CD8-positive, alpha-beta memory T cell (primary cell): ENCODE measurements around the gene LPP. TPM values are rescaled to one million over a fixed set of nuclear protein-coding genes. Genes with fewer than 3 reads are reported as not detected.

Source experiments
- CTCF ChIA-PET: fragments of 350-600 bp; sonication (Branson Sonifier 250); formaldehyde crosslinking; loops from one replicate; lab custom pipeline; 2021; ENCODE audit warnings: antibody characterized with exemption; lab: Charles Lee
- POLR2A ChIA-PET: fragments of 350-600 bp; sonication (Branson Sonifier 250); formaldehyde crosslinking; loops from one replicate; lab custom pipeline; 2021; ENCODE audit warnings: antibody characterized with exemption; lab: Charles Lee
- DNase-seq, 5 donors: peaks; one replicate each; pipeline versions ENCODE4 v3.0.0 to v3.0.0-alpha.2; 2020 to 2022; ENCODE audit warnings: mixed read lengths in 1 of 5
- H3K27ac ChIP-seq: one replicate; pipeline ENCODE4 v1.7.0; 2013; ENCODE audit warnings: low read depth, mild to moderate bottlenecking, low read length, moderate library complexity
- H3K27me3 ChIP-seq: 2 replicates; pipeline ENCODE4 v1.7.0; 2013; ENCODE audit warnings: low read length, mild to moderate bottlenecking; ENCODE audit not compliant: insufficient read depth, poor library complexity, severe bottlenecking
- H3K36me3 ChIP-seq: 2 replicates; pipeline ENCODE4 v1.7.0; 2013; ENCODE audit warnings: mild to moderate bottlenecking, low read length, moderate library complexity; ENCODE audit not compliant: insufficient read depth
- H3K4me1 ChIP-seq: 2 replicates; pipeline ENCODE4 v1.7.0; 2013; ENCODE audit warnings: mild to moderate bottlenecking, low read length, moderate library complexity; ENCODE audit not compliant: insufficient read depth
- H3K4me3 ChIP-seq: 2 replicates; pipeline ENCODE4 v1.7.0; 2013; ENCODE audit warnings: mild to moderate bottlenecking, low read length
- H3K9me3 ChIP-seq: 2 replicates; pipeline ENCODE4 v1.7.0; 2013; ENCODE audit warnings: mild to moderate bottlenecking, low read length
- H3K27ac Mint-ChIP-seq, 8 donors: one replicate each; pipeline ENCODE4 v1.8.0; 2020 to 2021; ENCODE audit warnings: mixed read lengths in 8 of 8, mild to moderate bottlenecking in 6 of 8, inconsistent platforms in 3 of 8, moderate library complexity in 3 of 8
- H3K27me3 Mint-ChIP-seq, 2 donors: one replicate each; pipeline ENCODE4 v1.8.0; 2020 to 2021; ENCODE audit warnings: mixed read lengths in 2 of 2, mild to moderate bottlenecking in 1 of 2, moderate library complexity in 1 of 2
- H3K36me3 Mint-ChIP-seq, 3 donors: one replicate each; pipeline ENCODE4 v1.8.0; 2020 to 2021; ENCODE audit warnings: mixed read lengths in 3 of 3, inconsistent platforms in 1 of 3, mild to moderate bottlenecking in 1 of 3
- H3K4me1 Mint-ChIP-seq, 3 donors: one replicate each; pipeline ENCODE4 v1.8.0; 2020 to 2021; ENCODE audit warnings: mixed read lengths in 3 of 3, inconsistent platforms in 1 of 3, mild to moderate bottlenecking in 1 of 3
- H3K4me3 Mint-ChIP-seq, 7 donors: one replicate each; pipeline ENCODE4 v1.8.0; 2020 to 2021; ENCODE audit warnings: mixed read lengths in 7 of 7, mild to moderate bottlenecking in 6 of 7, moderate library complexity in 4 of 7, inconsistent platforms in 2 of 7
- H3K9me3 Mint-ChIP-seq, 5 donors: one replicate each; pipeline ENCODE4 v1.8.0; 2020 to 2022; ENCODE audit warnings: mixed read lengths in 5 of 5, mild to moderate bottlenecking in 3 of 5, moderate library complexity in 2 of 5, inconsistent platforms in 1 of 5
- polyA plus RNA-seq: library from polyadenylated mRNA; unstranded; fragments of 300-500 nt; fragmentation: Illumina TruSeq; gene quantifications from one replicate; pipeline ENCODE4 v1.2.3, GENCODE V29; 2021
- total RNA-seq, 2 experiments: library from RNA; stranded (reverse); gene quantifications; one replicate each; pipeline ENCODE4 v1.2.3, GENCODE V29; 2021

The LPP gene
- total and polyA plus RNA-seq, 3 experiments from 2014 or later, result 13.4 to 23.5 (median 18.0) TPM

- Histone ChIP-seq H3K4me1 (no peaks in the 10 kb centered on the region), H3K4me3 (no peak overlapping the region), H3K9me3 (no peaks in the 10 kb centered on the region), H3K36me3 (no peaks in the 10 kb centered on the region), H3K27me3 (no peaks in the 10 kb centered on the region), H3K27ac (no peak overlapping the region)
- ChIA-PET POLR2A (no interaction called here), CTCF (no interaction called here)
- Mint-ChIP-seq H3K4me3 (no peak overlapping the region), H3K27ac (peak overlapping the region in 1 of 8 donors; percentile 6), H3K9me3 (no peaks in the 10 kb centered on the region), H3K36me3 (peaks cover 15 to 32% (median 20%) of the 10 kb centered on the region in 3 donors), H3K27me3 (no peaks in the 10 kb centered on the region), H3K4me1 (peaks cover 0 to 15% (median 5%) of the 10 kb centered on the region in 3 donors)
- no peak for DNase-seq
These were observed 370.1 kb downstream of the LPP start for GRCh38 chr3:188524052-188524451.

- H3K27ac Mint-ChIP-seq, result peak overlapping the region in 2 of 8 donors; percentile 73 to 86
- no peak overlapping the region for H3K27ac ChIP-seq
- ChIA-PET POLR2A (interaction anchor here (0.5 kb wide), 1 partner anchor 789 kb away, joined by 4 read pairs; no protein-coding TSS in a partner anchor), CTCF (interaction anchor here (1.1 kb wide), 1 partner anchor 475 kb away, joined by 3 read pairs; no protein-coding TSS in a partner anchor)
- H3K27me3 Mint-ChIP-seq, result no peaks in the 10 kb centered on the region
- no peak for DNase-seq
- no peaks in the 10 kb centered on the region for H3K9me3 Mint-ChIP-seq
- no peak overlapping the region for H3K4me3 ChIP-seq
- no peaks in the 10 kb centered on the region for H3K9me3 ChIP-seq
- no peak overlapping the region for H3K4me3 Mint-ChIP-seq
- H3K4me1 Mint-ChIP-seq, result peaks cover 0 to 8% (median 4%) of the 10 kb centered on the region in 3 donors
- no peaks in the 10 kb centered on the region for H3K27me3 ChIP-seq
- H3K4me1 ChIP-seq, result no peaks in the 10 kb centered on the region
- peaks cover 15 to 32% (median 17%) of the 10 kb centered on the region in 3 donors for H3K36me3 Mint-ChIP-seq
- H3K36me3 ChIP-seq, result no peaks in the 10 kb centered on the region
These were observed 372.1 kb downstream of the LPP start for GRCh38 chr3:188526057-188526456.

- H3K27me3 Mint-ChIP-seq, result no peaks in the 10 kb centered on the region
- no peaks in the 10 kb centered on the region for H3K4me1 ChIP-seq
- no peak overlapping the region for H3K4me3 Mint-ChIP-seq
- DNase-seq, result no peak
- peaks cover 4 to 8% (median 7%) of the 10 kb centered on the region in 3 donors for H3K4me1 Mint-ChIP-seq
- no peaks in the 10 kb centered on the region for H3K36me3 ChIP-seq
- ChIA-PET CTCF (no interaction called here), POLR2A (no interaction called here)
- H3K36me3 Mint-ChIP-seq, result peaks cover 15 to 32% (median 17%) of the 10 kb centered on the region in 3 donors
- H3K27me3 ChIP-seq, result no peaks in the 10 kb centered on the region
- H3K9me3 Mint-ChIP-seq, result no peaks in the 10 kb centered on the region
- H3K27ac ChIP-seq, result no peak overlapping the region
- no peak overlapping the region for H3K27ac Mint-ChIP-seq
- H3K9me3 ChIP-seq, result no peaks in the 10 kb centered on the region
- no peak overlapping the region for H3K4me3 ChIP-seq
These were observed 373.4 kb downstream of the LPP start for GRCh38 chr3:188527389-188527788.

- Mint-ChIP-seq H3K27me3 (no peaks in the 10 kb centered on the region), H3K27ac (no peak overlapping the region), H3K4me3 (no peak overlapping the region), H3K36me3 (peaks cover 15 to 32% (median 17%) of the 10 kb centered on the region in 3 donors), H3K9me3 (no peaks in the 10 kb centered on the region), H3K4me1 (peaks cover 10 to 15% (median 14%) of the 10 kb centered on the region in 3 donors)
- no peak for DNase-seq
- ChIA-PET CTCF (no interaction called here), POLR2A (no interaction called here)
- Histone ChIP-seq H3K4me1 (no peaks in the 10 kb centered on the region), H3K27me3 (no peaks in the 10 kb centered on the region), H3K4me3 (no peak overlapping the region), H3K9me3 (no peaks in the 10 kb centered on the region), H3K27ac (no peak overlapping the region), H3K36me3 (no peaks in the 10 kb centered on the region)
These were observed 374.4 kb downstream of the LPP start for GRCh38 chr3:188528396-188528795.

GRCh38 chr3:188529228-188529627, 375.3 kb downstream of the LPP start:
- H3K9me3 Mint-ChIP-seq, result no peaks in the 10 kb centered on the region
- H3K27me3 Mint-ChIP-seq, result no peaks in the 10 kb centered on the region
- DNase-seq, result no peak
- CTCF ChIA-PET, result no interaction called here
- H3K27ac Mint-ChIP-seq, result no peak overlapping the region
- H3K4me1 Mint-ChIP-seq, result peaks cover 9 to 16% (median 14%) of the 10 kb centered on the region in 3 donors
- H3K27me3 ChIP-seq, result no peaks in the 10 kb centered on the region
- no peaks in the 10 kb centered on the region for H3K4me1 ChIP-seq
- no peak overlapping the region for H3K27ac ChIP-seq
- no peaks in the 10 kb centered on the region for H3K9me3 ChIP-seq
- POLR2A ChIA-PET, result no interaction called here
- H3K4me3 ChIP-seq, result no peak overlapping the region
- H3K36me3 ChIP-seq, result no peaks in the 10 kb centered on the region
- peaks cover 8 to 25% (median 13%) of the 10 kb centered on the region in 3 donors for H3K36me3 Mint-ChIP-seq
- H3K4me3 Mint-ChIP-seq, result no peak overlapping the region

GRCh38 chr3:188530226-188530625, 376.3 kb downstream of the LPP start:
- DNase-seq, result no peak
- no peak overlapping the region for H3K4me3 ChIP-seq
- Mint-ChIP-seq H3K36me3 (peaks cover 5 to 16% (median 11%) of the 10 kb centered on the region in 3 donors), H3K4me3 (no peak overlapping the region), H3K9me3 (no peaks in the 10 kb centered on the region), H3K4me1 (peaks cover 9 to 16% (median 13%) of the 10 kb centered on the region in 3 donors), H3K27me3 (no peaks in the 10 kb centered on the region), H3K27ac (no peak overlapping the region)
- H3K27ac ChIP-seq, result no peak overlapping the region
- H3K4me1 ChIP-seq, result no peaks in the 10 kb centered on the region
- H3K9me3 ChIP-seq, result no peaks in the 10 kb centered on the region
- H3K36me3 ChIP-seq, result no peaks in the 10 kb centered on the region
- ChIA-PET POLR2A (no interaction called here), CTCF (interaction anchor here (0.6 to 1.2 kb wide), 2 partner anchors 14 to 789 kb away, joined by 3 read pairs; no protein-coding TSS in a partner anchor)
- H3K27me3 ChIP-seq, result no peaks in the 10 kb centered on the region

- no peak overlapping the region for H3K4me3 Mint-ChIP-seq
- ChIA-PET CTCF (interaction anchor here (1.2 kb wide), 2 partner anchors 13 to 791 kb away, joined by 3 to 5 read pairs; no protein-coding TSS in a partner anchor), POLR2A (interaction anchor here (0.7 kb wide), 1 partner anchor 30 kb away, joined by 3 read pairs; no protein-coding TSS in a partner anchor)
- H3K27me3 ChIP-seq, result no peaks in the 10 kb centered on the region
- DNase-seq, result no peak
- peaks cover 6 to 16% (median 9%) of the 10 kb centered on the region in 3 donors for H3K4me1 Mint-ChIP-seq
- no peak overlapping the region for H3K4me3 ChIP-seq
- no peaks in the 10 kb centered on the region for H3K9me3 ChIP-seq
- H3K36me3 Mint-ChIP-seq, result peaks cover 0 to 8% (median 4%) of the 10 kb centered on the region in 3 donors
- no peak overlapping the region for H3K27ac Mint-ChIP-seq
- no peak overlapping the region for H3K27ac ChIP-seq
- no peaks in the 10 kb centered on the region for H3K27me3 Mint-ChIP-seq
- H3K9me3 Mint-ChIP-seq, result no peaks in the 10 kb centered on the region
- H3K36me3 ChIP-seq, result no peaks in the 10 kb centered on the region
- H3K4me1 ChIP-seq, result no peaks in the 10 kb centered on the region
These were observed 377.3 kb downstream of the LPP start for GRCh38 chr3:188531210-188531609.

GRCh38 chr3:188533172-188533571, 379.2 kb downstream of the LPP start:
- Histone ChIP-seq H3K27me3 (no peaks in the 10 kb centered on the region), H3K36me3 (no peaks in the 10 kb centered on the region), H3K27ac (no peak overlapping the region), H3K4me3 (no peak overlapping the region), H3K4me1 (no peaks in the 10 kb centered on the region), H3K9me3 (no peaks in the 10 kb centered on the region)
- peaks cover 0 to 7% (median 4%) of the 10 kb centered on the region in 3 donors for H3K36me3 Mint-ChIP-seq
- no peak overlapping the region for H3K4me3 Mint-ChIP-seq
- H3K27ac Mint-ChIP-seq, result peak overlapping the region in 2 of 8 donors; percentile 0 to 83
- DNase-seq, result no peak
- peaks cover 9 to 16% (median 14%) of the 10 kb centered on the region in 3 donors for H3K4me1 Mint-ChIP-seq
- CTCF ChIA-PET, result interaction anchor here (1.7 to 1.9 kb wide), 2 partner anchors 18 to 793 kb away, joined by 4 read pairs; no protein-coding TSS in a partner anchor
- POLR2A ChIA-PET, result no interaction called here
- no peaks in the 10 kb centered on the region for H3K27me3 Mint-ChIP-seq
- no peaks in the 10 kb centered on the region for H3K9me3 Mint-ChIP-seq
